HG02885 (cell line): ENCODE measurements around the gene ZNF691.
"Not testable (repeated sequence)": the region's sequence is repeated elsewhere in the genome, so short reads cannot be mapped to it uniquely, and the experiment has no call there.

Experiments
- ATAC-seq: cut with Tn5 transposase; IDR thresholded peaks from one replicate; pipeline ENCODE4 v1.9.1; 2021; ENCODE audit warnings: mild to moderate bottlenecking; ENCODE audit not compliant: unreplicated experiment, poor library complexity

Gene ZNF691

GRCh38 chr1:42899960-42900359, 53.5 kb downstream of the ZNF691 start:
- not testable (repeated sequence) for ATAC-seq
